Type B pancreatic cell (in vitro differentiated cells): ENCODE measurements around the gene PLCH2. TPM values are rescaled to one million over a fixed set of nuclear protein-coding genes. Genes with fewer than 3 reads are reported as not detected.
A peak's percentile ranks its signal among the peaks of the same experiment; 100 is the strongest.
"Not testable (repeated sequence)": the region's sequence is repeated elsewhere in the genome, so short reads cannot be mapped to it uniquely, and the experiment has no call there.

Experiments
- DNase-seq: peaks from one replicate; pipeline ENCODE4 v3.0.0; 2021; ENCODE audit warnings: mixed read lengths; ENCODE audit not compliant: unreplicated experiment; ENCODE audit errors: extremely low spot score
- H3K27ac Mint-ChIP-seq: 2 replicates; pipeline ENCODE4 v1.8.0; 2021; ENCODE audit warnings: mild to moderate bottlenecking, mixed read lengths
- H3K27me3 Mint-ChIP-seq: 2 replicates; pipeline ENCODE4 v1.8.0; 2021; ENCODE audit warnings: mixed read lengths
- H3K36me3 Mint-ChIP-seq: 2 replicates; pipeline ENCODE4 v1.8.0; 2021; ENCODE audit warnings: mixed read lengths
- H3K4me1 Mint-ChIP-seq: one replicate; pipeline ENCODE4 v1.8.0; 2021; ENCODE audit warnings: mixed read lengths; ENCODE audit not compliant: unreplicated experiment
- H3K4me3 Mint-ChIP-seq: 2 replicates; pipeline ENCODE4 v1.8.0; 2021; ENCODE audit warnings: mild to moderate bottlenecking, mixed read lengths
- H3K9me3 Mint-ChIP-seq: 2 replicates; pipeline ENCODE4 v1.8.0; 2021; ENCODE audit warnings: mixed read lengths
- total RNA-seq: library from RNA; stranded (reverse); gene quantifications from 2 replicates; pipeline ENCODE4 v1.2.1, GENCODE V29; 2021; ENCODE audit warnings: low replicate concordance
- TF ChIP-seq, protein P1 (sequence below): fragments of 200-600 bp; sonication (generic); conservative IDR thresholded peaks from 2 replicates; pipeline ENCODE4 v1.5.0; 2021; ENCODE audit warnings: antibody characterized with exemption, mild to moderate bottlenecking

Gene PLCH2
- total RNA-seq, 1 donor from 2014 or later = 0.82 TPM

DNA sequence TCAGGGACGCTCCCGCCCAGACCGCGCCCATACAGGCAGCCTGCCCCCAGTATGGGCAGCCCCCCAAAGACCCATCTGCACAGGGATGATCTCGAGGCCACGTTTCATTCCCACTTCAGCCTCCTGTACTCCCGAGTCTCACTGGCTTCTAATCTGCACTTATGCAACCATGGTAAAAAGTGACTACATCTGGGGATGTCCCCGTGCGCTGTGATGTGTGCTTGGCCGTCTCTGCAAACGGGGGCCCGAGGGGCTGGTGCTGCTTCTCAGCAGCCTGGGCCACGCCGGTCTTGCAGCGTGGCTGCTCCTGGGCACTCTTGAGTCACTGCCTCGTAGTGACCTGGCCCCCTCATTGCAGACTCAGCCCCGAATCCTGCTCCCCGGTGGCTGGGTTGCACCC lies 17.4 kb upstream of the PLCH2 start:
- H3K4me3 Mint-ChIP-seq = no peak overlapping the region
- TF ChIP-seq, protein P1, sequence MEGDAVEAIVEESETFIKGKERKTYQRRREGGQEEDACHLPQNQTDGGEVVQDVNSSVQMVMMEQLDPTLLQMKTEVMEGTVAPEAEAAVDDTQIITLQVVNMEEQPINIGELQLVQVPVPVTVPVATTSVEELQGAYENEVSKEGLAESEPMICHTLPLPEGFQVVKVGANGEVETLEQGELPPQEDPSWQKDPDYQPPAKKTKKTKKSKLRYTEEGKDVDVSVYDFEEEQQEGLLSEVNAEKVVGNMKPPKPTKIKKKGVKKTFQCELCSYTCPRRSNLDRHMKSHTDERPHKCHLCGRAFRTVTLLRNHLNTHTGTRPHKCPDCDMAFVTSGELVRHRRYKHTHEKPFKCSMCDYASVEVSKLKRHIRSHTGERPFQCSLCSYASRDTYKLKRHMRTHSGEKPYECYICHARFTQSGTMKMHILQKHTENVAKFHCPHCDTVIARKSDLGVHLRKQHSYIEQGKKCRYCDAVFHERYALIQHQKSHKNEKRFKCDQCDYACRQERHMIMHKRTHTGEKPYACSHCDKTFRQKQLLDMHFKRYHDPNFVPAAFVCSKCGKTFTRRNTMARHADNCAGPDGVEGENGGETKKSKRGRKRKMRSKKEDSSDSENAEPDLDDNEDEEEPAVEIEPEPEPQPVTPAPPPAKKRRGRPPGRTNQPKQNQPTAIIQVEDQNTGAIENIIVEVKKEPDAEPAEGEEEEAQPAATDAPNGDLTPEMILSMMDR = no peak
- no peak overlapping the region for H3K27ac Mint-ChIP-seq
- H3K9me3 Mint-ChIP-seq = no peaks in the 10 kb centered on the region
- peaks cover 5% of the 10 kb centered on the region for H3K4me1 Mint-ChIP-seq
- H3K36me3 Mint-ChIP-seq = no peaks in the 10 kb centered on the region
- no peak for DNase-seq
- peaks cover 6% of the 10 kb centered on the region for H3K27me3 Mint-ChIP-seq

DNA sequence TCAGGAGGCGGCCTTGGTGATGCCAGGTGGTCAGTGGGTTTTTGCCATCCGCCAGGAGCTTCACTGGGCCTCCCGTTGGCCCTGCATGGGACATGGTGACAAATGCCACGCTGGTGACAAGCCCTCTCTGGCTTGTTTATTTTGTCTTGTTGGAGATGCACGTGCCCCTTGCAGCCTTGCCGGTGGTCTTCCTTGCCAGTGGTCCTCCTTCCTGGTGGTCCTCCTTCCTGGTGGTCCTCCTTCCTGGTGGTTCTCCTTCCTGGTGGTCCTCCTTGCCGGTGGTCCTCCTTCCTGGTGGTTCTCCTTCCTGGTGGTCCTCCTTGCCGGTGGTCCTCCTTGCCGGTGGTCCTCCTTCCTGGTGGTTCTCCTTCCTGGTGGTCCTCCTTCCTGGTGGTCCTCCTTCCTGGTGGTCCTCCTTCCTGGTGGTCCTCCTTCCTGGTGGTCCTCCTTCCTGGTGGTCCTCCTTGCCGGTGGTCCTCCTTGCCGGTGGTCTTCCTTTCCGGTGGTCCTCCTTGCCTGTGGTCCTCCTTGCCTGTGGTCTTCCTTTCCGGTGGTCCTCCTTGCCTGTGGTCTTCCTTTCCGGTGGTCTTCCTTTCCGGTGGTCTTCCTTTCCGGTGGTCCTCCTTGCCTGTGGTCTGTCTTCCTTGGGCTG lies 16.9 kb upstream of the PLCH2 start:
- H3K27ac Mint-ChIP-seq, DNase-seq, H3K4me3 Mint-ChIP-seq, H3K27me3 Mint-ChIP-seq, H3K36me3 Mint-ChIP-seq, H3K4me1 Mint-ChIP-seq, H3K9me3 Mint-ChIP-seq: not testable (repeated sequence)

- Mint-ChIP-seq H3K9me3 (no peaks in the 10 kb centered on the region), H3K27ac (no peak overlapping the region), H3K36me3 (no peaks in the 10 kb centered on the region), H3K27me3 (peaks cover 13% of the 10 kb centered on the region), H3K4me1 (peaks cover 5% of the 10 kb centered on the region), H3K4me3 (no peak overlapping the region)
- TF ChIP-seq, protein P1 = no peak
- no peak for DNase-seq
Observed at GRCh38 chr1:2459757-2460156, 16.3 kb upstream of the PLCH2 start.

GRCh38 chr1:2460203-2460602 lies 15.9 kb upstream of the PLCH2 start:
- TF ChIP-seq, protein P1 = no peak
- H3K4me1 Mint-ChIP-seq = peaks cover 5% of the 10 kb centered on the region
- H3K4me3 Mint-ChIP-seq = no peak overlapping the region
- no peaks in the 10 kb centered on the region for H3K36me3 Mint-ChIP-seq
- no peak for DNase-seq
- no peak overlapping the region for H3K27ac Mint-ChIP-seq
- H3K27me3 Mint-ChIP-seq = peaks cover 14% of the 10 kb centered on the region
- H3K9me3 Mint-ChIP-seq = no peaks in the 10 kb centered on the region

GRCh38 chr1:2460996-2461751 lies 14.9 kb upstream of the PLCH2 start:
- no peak for DNase-seq
- TF ChIP-seq, protein P1 = no peak
- H3K4me3 Mint-ChIP-seq = no peak overlapping the region
- peaks cover 14% of the 10 kb centered on the region for H3K27me3 Mint-ChIP-seq
- no peaks in the 10 kb centered on the region for H3K9me3 Mint-ChIP-seq
- no peaks in the 10 kb centered on the region for H3K36me3 Mint-ChIP-seq
- no peak overlapping the region for H3K27ac Mint-ChIP-seq
- H3K4me1 Mint-ChIP-seq = peaks cover 5% of the 10 kb centered on the region

GRCh38 chr1:2462819-2463218 lies 13.3 kb upstream of the PLCH2 start:
- H3K36me3 Mint-ChIP-seq = no peaks in the 10 kb centered on the region
- H3K9me3 Mint-ChIP-seq = no peaks in the 10 kb centered on the region
- H3K4me3 Mint-ChIP-seq = peak overlapping the region; percentile 25
- no peak overlapping the region for H3K27ac Mint-ChIP-seq
- peaks cover 14% of the 10 kb centered on the region for H3K27me3 Mint-ChIP-seq
- H3K4me1 Mint-ChIP-seq = peaks cover 5% of the 10 kb centered on the region
- no peak for DNase-seq
- TF ChIP-seq, protein P1 = no peak
